H1 (cell line): ENCODE measurements around the gene GSTCD.

Source experiments
- CEBPB ChIP-seq: IDR thresholded peaks from 2 replicates; pipeline ENCODE4 v1.6.1; 2012; ENCODE audit warnings: low read depth, low read length
- CHD1 ChIP-seq: IDR thresholded peaks from 2 replicates; pipeline ENCODE4 v1.6.1; 2012; ENCODE audit warnings: low read depth, low read length, improper control_type of control experiment
- CHD7 ChIP-seq: fragments of 300-600 bp; sonication (generic); IDR thresholded peaks from 2 replicates; pipeline ENCODE4 v1.7.1; 2012; ENCODE audit warnings: low read length, moderate library complexity, mild to moderate bottlenecking, inconsistent platforms; ENCODE audit not compliant: insufficient replicate concordance
- CTCF ChIP-seq, 3 experiments: IDR thresholded peaks; 1 replicate in 2 of 3; 2 replicates in 1 of 3; pipeline versions ENCODE4 v1.5.1 to v1.6.1; 2011; ENCODE audit warnings: low read length in 3 of 3, mild to moderate bottlenecking in 3 of 3, inconsistent platforms in 2 of 3, low read depth in 1 of 3, moderate library complexity in 1 of 3; ENCODE audit not compliant: insufficient read depth in 1 of 3; ENCODE audit errors: control extremely low read depth in 1 of 3
- MAX ChIP-seq: IDR thresholded peaks from 2 replicates; pipeline ENCODE4 v1.6.1; 2012; ENCODE audit warnings: inconsistent platforms
- POLR2A ChIP-seq, 2 experiments: IDR thresholded peaks; 1 replicate in 1 of 2; 2 replicates in 1 of 2; pipeline ENCODE4 v1.6.1; 2011; ENCODE audit warnings: low read depth in 2 of 2, low read length in 2 of 2, mild to moderate bottlenecking in 2 of 2; ENCODE audit errors: control extremely low read depth in 1 of 2
- POLR2AphosphoS5 ChIP-seq: IDR thresholded peaks from 2 replicates; pipeline ENCODE4 v1.6.1; 2011; ENCODE audit warnings: low read depth, low read length
- RBBP5 ChIP-seq: IDR thresholded peaks from 2 replicates; pipeline ENCODE4 v1.7.1; 2012; ENCODE audit warnings: low read depth, mild to moderate bottlenecking, inconsistent platforms, low read length, moderate library complexity, borderline replicate concordance
- RFX5 ChIP-seq: IDR thresholded peaks from 2 replicates; pipeline ENCODE4 v1.6.1; 2011; ENCODE audit warnings: low read depth, low read length, improper control_type of control experiment, borderline replicate concordance
- SRF ChIP-seq: IDR thresholded peaks from 2 replicates; pipeline ENCODE4 v1.6.1; 2011; ENCODE audit warnings: mild to moderate bottlenecking, low read depth, low read length, moderate library complexity
- TCF12 ChIP-seq: IDR thresholded peaks from 2 replicates; pipeline ENCODE4 v1.6.1; 2011; ENCODE audit warnings: low read depth, mild to moderate bottlenecking, low read length

GRCh38 chr4:105686571-105686970, 22.0 kb upstream of the GSTCD start:
- no peak for TF ChIP-seq CTCF (IDR thresholded peaks at IDR 0.05; ENCODE audit: control extremely low read depth in 1 of 3, insufficient read depth in 1 of 3, low read depth in 1 of 3, low read length in 3 of 3)
- TF ChIP-seq MAX = no peak
- no peak for TF ChIP-seq TCF12
- TF ChIP-seq POLR2AphosphoS5 = no peak
- TF ChIP-seq SRF = no peak
- no peak for TF ChIP-seq CHD7
- no peak for TF ChIP-seq POLR2A (IDR thresholded peaks at IDR 0.05; ENCODE audit: control extremely low read depth in 1 of 2, low read depth in 2 of 2, low read length in 2 of 2)
- TF ChIP-seq CHD1 = no peak
- no peak for TF ChIP-seq RFX5
- TF ChIP-seq CEBPB = no peak
- no peak for TF ChIP-seq RBBP5
